ENCODE results near the gene AKT3.

- TF ChIP-seq CTCF (IDR thresholded peaks at IDR 0.05): no peak
- TF ChIP-seq POLR2A (IDR thresholded peaks at IDR 0.05): no peak
Observed at GRCh38 chr1:243758647-243759046, 91.4 kb downstream of the AKT3 start.
